NB4 (cell line): ENCODE results near the gene HOTAIR.

Experiments
- DNase-seq: peaks from one replicate; pipeline ENCODE4 v3.0.0; 2010; ENCODE audit warnings: low read depth
- H3K4me3 ChIP-seq: one replicate; pipeline ENCODE4 v1.5.1; 2011; ENCODE audit warnings: mild to moderate bottlenecking, low read depth, low read length, moderate library complexity
- MYC ChIP-seq: IDR thresholded peaks from 2 replicates; pipeline ENCODE4 v1.6.1; 2011; ENCODE audit warnings: low read depth, low read length
- POLR2A ChIP-seq: IDR thresholded peaks from 2 replicates; pipeline ENCODE4 v1.6.1; 2011; ENCODE audit warnings: mild to moderate bottlenecking; ENCODE audit not compliant: insufficient read length; ENCODE audit errors: extremely low read depth
- TF ChIP-seq, protein P1 (sequence below): IDR thresholded peaks from one replicate; pipeline ENCODE4 v1.5.1; 2012; ENCODE audit warnings: low read depth, low read length
- TF ChIP-seq, protein P2 (sequence below): IDR thresholded peaks from 2 replicates; pipeline ENCODE4 v1.6.1; 2011; ENCODE audit warnings: low read depth, low read length

HOTAIR gene

DNA sequence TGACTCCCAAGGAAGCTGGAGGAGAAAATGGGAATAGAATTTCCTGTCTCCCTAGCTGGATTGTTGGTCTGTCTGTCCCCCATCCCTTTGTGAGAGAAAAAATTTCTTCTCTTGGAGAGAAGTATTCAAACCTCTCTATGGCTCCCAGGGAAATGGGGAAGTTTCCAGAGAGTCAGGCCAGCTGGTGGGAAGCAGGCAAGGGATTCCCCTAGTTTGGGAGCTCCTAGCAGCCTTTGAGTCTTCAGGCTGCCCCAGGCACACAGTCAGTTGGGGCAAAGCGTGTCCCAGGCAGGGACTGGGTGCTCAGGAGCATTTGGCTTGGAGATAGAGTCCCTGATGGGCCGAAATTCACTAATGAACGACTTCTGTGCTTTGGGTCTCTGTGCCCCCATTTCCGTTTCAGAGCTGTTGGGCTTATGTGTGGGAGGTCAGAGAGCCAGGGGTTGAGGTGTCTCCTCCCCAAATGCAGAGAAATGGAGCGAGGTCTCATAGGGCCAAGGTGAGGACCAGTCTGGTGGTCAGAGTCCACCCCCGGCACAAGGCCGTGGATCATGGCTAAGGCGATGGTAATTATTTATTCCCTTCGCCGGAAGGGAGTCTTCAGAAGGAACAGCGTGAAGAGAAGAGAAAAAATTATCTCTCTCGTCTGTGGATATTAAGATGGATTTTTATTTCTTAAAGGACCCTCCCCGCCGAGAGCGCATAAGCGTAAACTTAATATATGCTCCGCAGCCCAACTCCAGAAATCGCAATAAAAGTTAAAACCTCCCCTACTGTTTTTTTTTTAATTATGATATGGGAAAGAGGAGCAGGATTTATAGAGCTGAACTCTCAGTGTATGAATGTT lies 18.6 kb upstream of the HOTAIR start:
- no peak overlapping the region for H3K4me3 ChIP-seq

DNA sequence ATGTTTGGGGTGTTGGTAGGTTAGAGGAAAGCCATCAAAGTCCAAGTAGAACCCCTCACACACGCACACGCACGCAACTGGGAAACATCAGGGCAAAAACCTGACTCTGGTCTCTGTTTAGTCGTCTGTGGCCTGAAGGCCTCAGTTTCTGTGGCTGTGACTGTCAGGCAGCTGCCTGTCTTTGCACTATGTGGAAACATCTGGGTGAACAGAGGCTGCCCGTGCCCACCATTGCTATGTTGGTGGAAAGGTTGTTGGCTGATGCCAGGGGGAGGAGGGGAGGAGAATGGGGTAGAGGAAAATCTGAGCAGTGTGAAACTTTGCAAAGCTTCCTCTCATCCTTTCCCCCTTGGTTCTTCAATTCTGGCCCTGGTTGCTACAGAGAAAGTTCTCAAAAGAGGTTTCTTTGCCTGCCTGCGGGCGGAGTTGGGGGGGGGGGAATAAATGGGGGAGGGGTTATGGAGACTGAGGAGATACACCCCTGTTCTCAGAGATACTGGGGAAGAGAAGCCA lies 17.7 kb upstream of the HOTAIR start:
- no peak for TF ChIP-seq MYC
- TF ChIP-seq POLR2A = no peak
- TF ChIP-seq, protein P1, sequence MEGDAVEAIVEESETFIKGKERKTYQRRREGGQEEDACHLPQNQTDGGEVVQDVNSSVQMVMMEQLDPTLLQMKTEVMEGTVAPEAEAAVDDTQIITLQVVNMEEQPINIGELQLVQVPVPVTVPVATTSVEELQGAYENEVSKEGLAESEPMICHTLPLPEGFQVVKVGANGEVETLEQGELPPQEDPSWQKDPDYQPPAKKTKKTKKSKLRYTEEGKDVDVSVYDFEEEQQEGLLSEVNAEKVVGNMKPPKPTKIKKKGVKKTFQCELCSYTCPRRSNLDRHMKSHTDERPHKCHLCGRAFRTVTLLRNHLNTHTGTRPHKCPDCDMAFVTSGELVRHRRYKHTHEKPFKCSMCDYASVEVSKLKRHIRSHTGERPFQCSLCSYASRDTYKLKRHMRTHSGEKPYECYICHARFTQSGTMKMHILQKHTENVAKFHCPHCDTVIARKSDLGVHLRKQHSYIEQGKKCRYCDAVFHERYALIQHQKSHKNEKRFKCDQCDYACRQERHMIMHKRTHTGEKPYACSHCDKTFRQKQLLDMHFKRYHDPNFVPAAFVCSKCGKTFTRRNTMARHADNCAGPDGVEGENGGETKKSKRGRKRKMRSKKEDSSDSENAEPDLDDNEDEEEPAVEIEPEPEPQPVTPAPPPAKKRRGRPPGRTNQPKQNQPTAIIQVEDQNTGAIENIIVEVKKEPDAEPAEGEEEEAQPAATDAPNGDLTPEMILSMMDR = no peak
- TF ChIP-seq, protein P2, sequence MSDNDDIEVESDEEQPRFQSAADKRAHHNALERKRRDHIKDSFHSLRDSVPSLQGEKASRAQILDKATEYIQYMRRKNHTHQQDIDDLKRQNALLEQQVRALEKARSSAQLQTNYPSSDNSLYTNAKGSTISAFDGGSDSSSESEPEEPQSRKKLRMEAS = no peak
- H3K4me3 ChIP-seq = no peak overlapping the region
- DNase-seq = no peak

More for the DNA sequence above, 18.6 kb upstream of the HOTAIR start:
- TF ChIP-seq POLR2A (no peak), MYC (no peak)
- TF ChIP-seq, protein P2 = no peak
- TF ChIP-seq, protein P1 = no peak
- no peak for DNase-seq

DNA sequence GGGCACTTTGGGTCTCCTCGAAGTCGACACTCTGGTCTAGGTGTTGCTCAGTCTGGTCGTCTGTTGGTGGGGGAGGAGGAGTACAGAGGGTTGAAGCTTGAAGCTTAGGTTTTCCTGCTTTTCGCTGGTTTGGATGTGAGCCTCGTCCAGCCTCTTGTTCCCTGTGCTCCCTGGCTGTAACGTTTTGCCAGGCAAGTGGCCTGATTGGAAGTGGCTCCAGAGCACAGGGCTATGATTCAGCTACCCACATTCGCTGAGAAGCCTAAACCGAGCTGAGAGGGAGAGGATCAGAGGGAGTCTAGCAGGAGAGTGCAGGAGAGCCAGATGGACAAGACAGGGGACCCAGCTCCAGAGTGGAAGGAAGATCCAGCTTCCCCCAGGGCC lies 16.3 kb upstream of the HOTAIR start:
- H3K4me3 ChIP-seq = no peak overlapping the region
- DNase-seq = no peak
- no peak for TF ChIP-seq POLR2A
- TF ChIP-seq MYC = no peak
- TF ChIP-seq, protein P2 = no peak
- TF ChIP-seq, protein P1 = no peak

DNA sequence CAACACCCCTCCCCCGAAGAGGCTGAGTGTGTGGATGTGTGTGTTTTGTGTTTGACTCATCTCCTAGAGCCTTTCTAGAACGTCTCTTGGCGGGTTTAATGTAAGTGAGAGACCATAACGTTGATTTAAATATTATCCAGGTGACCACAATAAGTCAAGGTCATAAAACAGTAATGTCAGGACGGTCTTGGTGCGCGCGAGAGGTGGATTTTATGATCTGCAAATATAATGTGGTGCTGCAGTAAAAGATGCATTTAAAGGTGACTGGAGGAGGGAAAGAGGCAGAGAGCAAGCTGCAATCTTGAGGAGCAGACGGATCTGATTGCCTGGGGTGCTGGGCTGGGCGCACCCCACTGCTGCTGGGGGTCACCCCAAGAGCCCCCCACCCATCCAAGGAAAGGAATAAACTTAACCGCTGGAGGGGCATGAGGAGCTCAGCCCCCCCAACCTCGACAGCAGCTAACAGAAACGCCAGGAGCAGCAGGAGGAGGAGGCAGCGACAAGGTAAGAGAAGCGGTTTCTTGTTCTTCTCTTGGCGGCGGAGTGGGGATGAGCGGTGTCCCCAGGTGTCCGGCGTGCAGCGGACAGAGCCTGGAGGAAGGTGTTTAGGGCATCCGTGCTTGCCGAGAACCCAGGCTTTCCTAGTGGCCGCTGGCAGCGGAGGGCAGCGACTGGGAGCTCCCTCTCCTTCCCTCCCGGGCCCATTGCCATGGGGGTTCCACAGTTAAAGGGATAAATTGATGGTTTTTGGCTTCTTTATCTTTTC lies 15.7 kb upstream of the HOTAIR start:
- no peak overlapping the region for H3K4me3 ChIP-seq
- DNase-seq = no peak
- no peak for TF ChIP-seq POLR2A
- TF ChIP-seq, protein P2 = no peak
- TF ChIP-seq, protein P1 = no peak
- TF ChIP-seq MYC = no peak

DNA sequence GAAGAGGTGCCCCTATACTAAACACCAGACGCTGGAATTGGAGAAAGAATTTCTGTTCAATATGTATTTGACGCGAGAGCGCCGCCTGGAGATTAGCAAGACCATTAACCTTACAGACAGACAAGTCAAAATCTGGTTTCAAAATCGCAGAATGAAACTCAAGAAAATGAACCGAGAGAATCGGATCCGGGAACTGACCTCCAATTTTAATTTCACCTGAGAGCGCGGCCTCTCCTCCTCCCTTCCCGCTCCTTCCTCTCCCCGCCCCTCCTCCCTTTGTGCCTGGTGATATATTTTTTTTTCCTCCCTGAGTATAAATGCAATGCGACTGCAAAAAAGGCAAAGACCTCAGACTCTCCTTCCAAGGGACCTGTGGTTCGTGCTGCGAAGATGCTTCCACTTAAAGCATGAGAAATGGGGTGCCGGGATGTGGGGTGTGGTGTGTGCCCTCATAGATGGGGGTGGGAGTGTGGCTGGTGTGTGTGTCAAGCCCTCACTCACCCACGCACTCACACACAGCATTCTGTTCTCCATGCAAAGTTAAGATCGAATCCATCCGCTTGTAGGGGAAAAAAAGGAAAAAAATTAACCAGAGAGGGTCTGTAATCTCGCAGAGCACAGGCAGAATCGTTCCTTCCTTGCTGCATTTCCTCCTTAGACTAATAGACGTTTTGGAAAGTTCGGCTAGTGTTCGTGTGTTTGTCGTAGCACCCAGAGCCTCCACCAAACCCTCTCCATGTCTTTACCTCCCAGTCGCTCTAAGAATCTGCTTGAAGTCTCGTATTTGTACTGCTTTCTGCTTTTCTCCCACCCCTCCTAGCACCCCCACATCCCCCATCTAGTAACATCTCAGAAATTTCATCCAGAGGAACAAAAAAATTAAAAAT lies 14.7 kb upstream of the HOTAIR start:
- TF ChIP-seq, protein P1 = peak; percentile 83
- TF ChIP-seq MYC = no peak
- DNase-seq = peak; percentile 91
- H3K4me3 ChIP-seq = peak overlapping the region; percentile 32
